Skin epidermis (tissue), 12 donors: ENCODE measurements around the gene ERP44.
"Not testable (repeated sequence)": the region's sequence is repeated elsewhere in the genome, so short reads cannot be mapped to it uniquely, and the experiment has no call there.

Experiments
- H3K27ac ChIP-seq, 21 experiments: fragments of 200-600 bp; sonication (generic) in 11 of 21; one replicate each; pipeline ENCODE4 v1.5.0; 2020; ENCODE audit warnings: mild to moderate bottlenecking in 3 of 21, inconsistent platforms in 2 of 21, moderate library complexity in 2 of 21
- H3K4me3 ChIP-seq, 7 experiments: fragments of 200-600 bp; sonication (generic) in 2 of 7; one replicate each; pipeline ENCODE4 v1.5.0; 2020; ENCODE audit warnings: inconsistent platforms in 2 of 7, mild to moderate bottlenecking in 2 of 7, moderate library complexity in 1 of 7

The ERP44 gene

GRCh38 chr9:100098887-100099721 lies at the start of gene ERP44, which contains the start of gene INVS:
TSS of gene ERP44 (minus strand) at chr9:100099000. CDS start at chr9:100098840, 160 bp downstream.
TSS of gene INVS (plus strand) at chr9:100099243. CDS start at chr9:100104522, 5,279 bp downstream.
- peak within 1 kb of the TSS; percentile 59 to 96 (median 85) for H3K4me3 ChIP-seq
- H3K27ac ChIP-seq: peak within 1 kb of the TSS; percentile 56 to 94 (median 88)

- H3K4me3 ChIP-seq, H3K27ac ChIP-seq: not testable (repeated sequence)
Measured at GRCh38 chr9:100145976-100146375, 47.2 kb upstream of the ERP44 start.

GRCh38 chr9:100145167-100145934 lies 46.6 kb upstream of the ERP44 start:
- not testable (repeated sequence) for H3K4me3 ChIP-seq, H3K27ac ChIP-seq

- not testable (repeated sequence) for H3K27ac ChIP-seq
Measured at GRCh38 chr9:100141862-100142261, 43.1 kb upstream of the ERP44 start.

GRCh38 chr9:100140303-100140702 lies 41.5 kb upstream of the ERP44 start:
- not testable (repeated sequence) for H3K4me3 ChIP-seq, H3K27ac ChIP-seq

More at GRCh38 chr9:100141862-100142261, 43.1 kb upstream of the ERP44 start:
- not testable (repeated sequence) for H3K4me3 ChIP-seq

GRCh38 chr9:100136799-100137198 lies 38.0 kb upstream of the ERP44 start:
- not testable (repeated sequence) for H3K4me3 ChIP-seq, H3K27ac ChIP-seq

- Histone ChIP-seq H3K4me3 (no peak overlapping the region), H3K27ac (no peak overlapping the region)
Measured at GRCh38 chr9:100134731-100135130, 35.9 kb upstream of the ERP44 start.

- Histone ChIP-seq H3K4me3 (no peak overlapping the region), H3K27ac (no peak overlapping the region)
Measured at GRCh38 chr9:100131875-100132430, 33.2 kb upstream of the ERP44 start.

- no peak overlapping the region for H3K4me3 ChIP-seq
- no peak overlapping the region for H3K27ac ChIP-seq
Measured at GRCh38 chr9:100131216-100131615, 32.4 kb upstream of the ERP44 start.

GRCh38 chr9:100129772-100130171 lies 31.0 kb upstream of the ERP44 start:
- no peak overlapping the region for H3K4me3 ChIP-seq
- no peak overlapping the region for H3K27ac ChIP-seq

- H3K27ac ChIP-seq: no peak overlapping the region
- no peak overlapping the region for H3K4me3 ChIP-seq
Measured at GRCh38 chr9:100126423-100126822, 27.6 kb upstream of the ERP44 start.

GRCh38 chr9:100125910-100126309 lies 27.1 kb upstream of the ERP44 start:
- Histone ChIP-seq H3K4me3 (no peak overlapping the region), H3K27ac (no peak overlapping the region)

- no peak overlapping the region for H3K4me3 ChIP-seq
Measured at GRCh38 chr9:100125236-100125635, 26.4 kb upstream of the ERP44 start.

GRCh38 chr9:100120286-100120685 lies 21.5 kb upstream of the ERP44 start:
- H3K27ac ChIP-seq: no peak overlapping the region
- H3K4me3 ChIP-seq: no peak overlapping the region

More at GRCh38 chr9:100125236-100125635, 26.4 kb upstream of the ERP44 start:
- H3K27ac ChIP-seq: no peak overlapping the region

GRCh38 chr9:100117316-100117715 lies 18.5 kb upstream of the ERP44 start:
- Histone ChIP-seq H3K4me3 (no peak overlapping the region), H3K27ac (no peak overlapping the region)

GRCh38 chr9:100112677-100113336 lies 14.0 kb upstream of the ERP44 start:
- no peak overlapping the region for H3K4me3 ChIP-seq
- H3K27ac ChIP-seq: no peak overlapping the region

- H3K4me3 ChIP-seq: no peak overlapping the region
- no peak overlapping the region for H3K27ac ChIP-seq
Measured at GRCh38 chr9:100111235-100111634, 12.4 kb upstream of the ERP44 start.

GRCh38 chr9:100108559-100108958 lies 9.8 kb upstream of the ERP44 start:
- H3K27ac ChIP-seq: no peak overlapping the region
- no peak overlapping the region for H3K4me3 ChIP-seq

GRCh38 chr9:100106616-100107015 lies 7.8 kb upstream of the ERP44 start:
- H3K4me3 ChIP-seq: no peak overlapping the region
- H3K27ac ChIP-seq: no peak overlapping the region

GRCh38 chr9:100105861-100106260 lies 7.1 kb upstream of the ERP44 start:
- Histone ChIP-seq H3K27ac (no peak overlapping the region), H3K4me3 (no peak overlapping the region)
